SK-N-MC (cell line): ENCODE results near the gene AGBL1.
"Not testable (repeated sequence)": the region's sequence is repeated elsewhere in the genome, so short reads cannot be mapped to it uniquely, and the experiment has no call there.

Experiments
- EZH2 ChIP-seq: fragments of 200-600 bp; sonication (generic); IDR thresholded peaks from one replicate; pipeline ENCODE4 v1.6.1; 2017; ENCODE audit warnings: antibody characterized with exemption
- FOXP2 ChIP-seq: optimal IDR thresholded peaks from 2 replicates; pipeline ENCODE3; 2011; ENCODE audit warnings: mild to moderate bottlenecking, moderate library complexity; ENCODE audit not compliant: insufficient read depth; ENCODE audit errors: extremely low read length, control extremely low read depth
- POLR2AphosphoS5 ChIP-seq: IDR thresholded peaks from 2 replicates; pipeline ENCODE4 v1.6.1; 2012; ENCODE audit warnings: mild to moderate bottlenecking, low read depth, low read length, borderline replicate concordance

DNA sequence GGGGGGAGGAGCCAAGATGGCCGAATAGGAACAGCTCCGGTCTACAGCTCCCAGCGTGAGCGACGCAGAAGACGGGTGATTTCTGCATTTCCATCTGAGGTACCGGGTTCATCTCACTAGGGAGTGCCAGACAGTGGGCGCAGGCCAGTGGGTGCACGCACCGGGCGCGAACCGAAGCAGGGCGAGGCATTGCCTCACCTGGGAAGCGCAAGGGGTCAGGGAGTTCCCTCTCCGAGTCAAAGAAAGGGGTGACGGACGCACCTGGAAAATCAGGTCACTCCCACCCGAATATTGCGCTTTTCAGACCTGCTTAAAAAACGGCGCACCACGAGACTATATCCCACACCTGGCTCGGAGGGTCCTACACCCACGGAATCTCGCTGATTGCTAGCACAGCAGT is 448.4 kb downstream of the AGBL1 start:
- TF ChIP-seq POLR2AphosphoS5, EZH2, FOXP2: not testable (repeated sequence)
